GM12878 (cell line): Measurements from ENCODE around the gene CELF3. TPM values are rescaled to one million over a fixed set of nuclear protein-coding genes. Genes with fewer than 3 reads are reported as not detected.

Experiments
- ATAC-seq: fragments of 200-7000 bp; cut with Tn5 transposase; 3 replicates; pipeline ENCODE4 v1.9.1; 2020; ENCODE audit warnings: mild to moderate bottlenecking, moderate library complexity
- BruUV-seq: library from RNA; stranded (reverse); fragments of 400-500 nt; replicated peaks from 2 replicates; lab custom pipeline; 2021; lab: Mats Ljungman, UMichigan
- CTCF ChIA-PET: fragments of 300-600 bp; sonication (Branson Sonifier 250); formaldehyde crosslinking; extraction: SDS; loops from one replicate; lab custom pipeline; 2021; ENCODE audit warnings: inconsistent platforms; lab: Yijun Ruan, JAX
- POLR2A ChIA-PET: fragments of 350-600 bp; formaldehyde crosslinking; extraction: SDS; loops from one replicate; lab custom pipeline; 2021; ENCODE audit warnings: inconsistent platforms; lab: Charles Lee
- RAD21 ChIA-PET: fragments of 300-600 bp; sonication (Branson Sonifier 250); formaldehyde crosslinking; loops from one replicate; lab custom pipeline; 2023; ENCODE audit warnings: antibody characterized with exemption; ENCODE audit not compliant: unreplicated experiment; lab: Charles Lee
- SMC1A ChIA-PET: fragments of 300-600 bp; sonication (Branson Sonifier 250); formaldehyde crosslinking; loops from one replicate; lab custom pipeline; 2023; ENCODE audit not compliant: unreplicated experiment, uncharacterized antibody; lab: Charles Lee
- DNase-seq: peaks from one replicate; pipeline ENCODE4 v3.0.0-alpha.2; 2011; ENCODE audit warnings: low read depth, low spot score
- FAIRE-seq: peaks from 3 replicates; lab custom pipeline; 2011; peaks lifted over from hg19 to GRCh38; lab: Jason Lieb, UNC
- H2AFZ ChIP-seq: 2 replicates; pipeline ENCODE4 v1.6.0; 2011; ENCODE audit warnings: low read depth, low read length, control low read depth; ENCODE audit not compliant: control insufficient read depth
- H3K27ac ChIP-seq: 2 replicates; pipeline ENCODE4 v1.5.1; 2011; ENCODE audit warnings: control low read depth; ENCODE audit not compliant: control insufficient read depth, insufficient read depth
- H3K27me3 ChIP-seq, 2 experiments: replicated peaks in 1 of 2; 2 replicates each; pipeline versions ENCODE4 v1.6.0 to v1.6.1; 2011; ENCODE audit warnings: low read length in 1 of 2; ENCODE audit not compliant: control insufficient read depth in 2 of 2, insufficient read depth in 2 of 2
- H3K36me3 ChIP-seq, 2 experiments: 2 replicates each; pipeline ENCODE4 v1.5.1; 2011; ENCODE audit warnings: low read length in 1 of 2; ENCODE audit not compliant: control insufficient read depth in 2 of 2, insufficient read depth in 2 of 2
- H3K4me1 ChIP-seq: 2 replicates; pipeline ENCODE4 v1.6.1; 2011; ENCODE audit warnings: mild to moderate bottlenecking, low read length, moderate library complexity, mixed read lengths; ENCODE audit not compliant: control insufficient read depth, insufficient read depth
- H3K4me2 ChIP-seq: 2 replicates; pipeline ENCODE4 v1.6.0; 2011; ENCODE audit warnings: control low read depth; ENCODE audit not compliant: control insufficient read depth, insufficient read depth
- H3K4me3 ChIP-seq: fragments of 200-600 bp; sonication (generic); 2 replicates; pipeline ENCODE4 v1.5.1; 2016
- H3K79me2 ChIP-seq: 2 replicates; pipeline ENCODE4 v1.6.0; 2011; ENCODE audit warnings: low read length; ENCODE audit not compliant: control insufficient read depth, insufficient read depth
- H3K9ac ChIP-seq: 2 replicates; pipeline ENCODE4 v1.8.0; 2011; ENCODE audit warnings: low read length, control low read depth, mixed read lengths; ENCODE audit not compliant: control insufficient read depth, insufficient read depth
- H3K9me3 ChIP-seq: replicated peaks from 3 replicates; pipeline ENCODE4 v1.5.1; 2011; ENCODE audit warnings: mild to moderate bottlenecking, low read length; ENCODE audit not compliant: control insufficient read depth, insufficient read depth
- H4K20me1 ChIP-seq: 2 replicates; pipeline ENCODE4 v1.6.0; 2011; ENCODE audit not compliant: control insufficient read depth, insufficient read depth
- ATF7 ChIP-seq: fragments of 450-650 bp; IDR thresholded peaks from 2 replicates; pipeline ENCODE4 v1.6.1; 2016; ENCODE audit warnings: low read depth, mild to moderate bottlenecking
- BMI1 ChIP-seq: fragments of 450-650 bp; IDR thresholded peaks from 2 replicates; pipeline ENCODE4 v1.6.1; 2016; ENCODE audit warnings: mild to moderate bottlenecking, moderate library complexity, borderline replicate concordance
- NKRF ChIP-seq: fragments of 450-650 bp; conservative IDR thresholded peaks from 2 replicates; pipeline ENCODE4 v1.6.1; 2017; ENCODE audit warnings: mild to moderate bottlenecking, moderate library complexity
- RFX5 ChIP-seq: IDR thresholded peaks from 2 replicates; pipeline ENCODE4 v1.6.1; 2011; ENCODE audit warnings: low read depth, low read length, improper control_type of control experiment
- RUNX3 ChIP-seq: IDR thresholded peaks from 2 replicates; pipeline ENCODE4 v1.6.1; 2012; ENCODE audit warnings: low read length, inconsistent platforms
- ZBTB4 ChIP-seq: fragments of 450-650 bp; formaldehyde crosslinking; IDR thresholded peaks from 2 replicates; pipeline ENCODE4 v1.4.0; 2022; ENCODE audit warnings: mild to moderate bottlenecking, moderate library complexity
- WGBS: methylation state at CpG from one replicate; pipeline ENCODE4 v1.1.6; 2016; ENCODE audit warnings: low lambda C conversion rate; ENCODE audit not compliant: insufficient replicate concordance, insufficient coverage; ENCODE audit errors: missing lambda C conversion rate; 5-methylcytosine and 5-hydroxymethylcytosine counted together
- in situ Hi-C: fragments of 300-500 bp; cut with MboI; formaldehyde crosslinking; loops from 9 replicates; pipeline ENCODE4 v1.14.3; 2018; ENCODE audit warnings: mixed read lengths
- intact Hi-C: fragments of 100-400 bp; cut with micrococcal nuclease; formaldehyde crosslinking; loops from one replicate; pipeline ENCODE4 v1.14.2; 2022; ENCODE audit not compliant: unreplicated experiment
- polyA plus RNA-seq, 11 experiments: library from polyadenylated mRNA; depleted of rRNA in 4 of 11; unstranded in 6 of 11; stranded (reverse) in 5 of 11; fragments of >200 nt; fragmentation: Nextera tagmentation in 4 of 11; fragmentation: Illumina TruSeq in 1 of 11; extraction: Ambion mirVana in 4 of 11; extraction: Trizol in 1 of 11; gene quantifications; 1 replicate in 1 of 11; 2 replicates in 10 of 11; pipeline versions ENCODE4 v1.2.1 to v1.2.3, GENCODE V29; 2011 to 2016; ENCODE audit warnings: inconsistent platforms in 2 of 11, missing spikeins in 2 of 11, low read depth in 1 of 11
- total RNA-seq, 4 experiments: library from RNA; depleted of rRNA in 3 of 4; stranded (reverse); fragments of >200 nt in 3 of 4; fragmentation: Illumina TruSeq in 1 of 4; extraction: Trizol in 1 of 4; gene quantifications; 2 replicates each; pipeline versions ENCODE4 v1.2.1 to v1.2.3, GENCODE V29; 2013 to 2021

The CELF3 gene
- total and polyA plus RNA-seq, 10 of the 15 experiments (the other 5 are each of a cell fraction or from before 2014, with no cell fraction given): 0.09 TPM; not detected in 9

- TF ChIP-seq ZBTB4 (CRISPR knock-in tag): no peak
- no peak for TF ChIP-seq RFX5
Observed at GRCh38 chr1:151711044-151711800, 5.4 kb downstream of the CELF3 start (continued).

GRCh38 chr1:151710187-151710840, 6.3 kb downstream of the CELF3 start:
- 39% methylated on average over 10 of the region's 15 CpGs for WGBS
- ChIA-PET CTCF (interaction anchor here (0.5 kb wide), 1 partner anchor 174 kb away, joined by 5 read pairs; no protein-coding TSS in a partner anchor), SMC1A (interaction anchor here (0.9 kb wide), 1 partner anchor 10 kb away, joined by 3 read pairs; the partner anchor contains the start of gene RIIAD1), RAD21 (no interaction called here)
- H3K4me2 ChIP-seq: no peak overlapping the region
- intact Hi-C loops: loop anchor here (10.0 kb wide), 1 partner anchor 124 kb away; the partner anchor contains the start of genes C2CD4D and RORC
- no peaks in the 10 kb centered on the region for H4K20me1 ChIP-seq
- no peaks in the 10 kb centered on the region for H3K4me1 ChIP-seq
- H3K79me2 ChIP-seq: no peaks in the 10 kb centered on the region
- peaks cover 0 to 3% of the 10 kb centered on the region in 2 experiments; a peak in 2 of 4 replicates for H3K27me3 ChIP-seq
- H3K9me3 ChIP-seq: no peaks in the 10 kb centered on the region
- no peak overlapping the region for H2AFZ ChIP-seq
- in situ Hi-C loops: no loop called here
- H3K27ac ChIP-seq: no peak overlapping the region
- DNase-seq: no peak
- H3K9ac ChIP-seq: no peak overlapping the region
- TF ChIP-seq ATF7 (peak; percentile 37; the same call in 1 of the 2 replicates), NKRF (no peak), RUNX3 (no peak), BMI1 (peak; percentile 85)
- TF ChIP-seq, all 136 proteins: peak for 2
- ATAC-seq (no peak), FAIRE-seq (no peak)
- no TSS peak for BruUV-seq
- Histone ChIP-seq H3K4me3 (no peak overlapping the region), H3K36me3 (no peaks in the 10 kb centered on the region)
- POLR2A ChIA-PET: no interaction called here
